ENCODE data around the gene ZNF112.

DNA sequence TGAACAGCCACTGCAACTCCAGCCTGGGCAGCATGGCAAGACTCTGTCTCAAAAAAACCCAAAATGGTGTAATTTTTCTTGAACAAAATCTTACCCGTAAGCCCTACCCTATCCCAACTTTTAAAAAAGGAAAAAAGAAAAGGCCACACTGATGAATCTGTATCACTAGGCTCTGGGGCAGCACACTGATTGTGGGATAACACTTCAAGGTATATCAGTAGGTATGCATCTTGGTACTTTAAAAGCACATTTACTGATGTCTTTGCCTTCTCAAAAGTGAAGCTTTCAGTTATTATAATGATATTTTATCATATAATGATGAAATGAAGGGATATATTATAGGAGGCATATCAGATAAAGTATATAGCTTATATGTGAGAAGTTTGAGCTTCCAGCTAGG lies 24.3 kb downstream of the ZNF112 start:
- TF ChIP-seq EZH2 (IDR thresholded peaks at IDR 0.05; ENCODE audit: low read length), result no peak
- TF ChIP-seq, protein P1, sequence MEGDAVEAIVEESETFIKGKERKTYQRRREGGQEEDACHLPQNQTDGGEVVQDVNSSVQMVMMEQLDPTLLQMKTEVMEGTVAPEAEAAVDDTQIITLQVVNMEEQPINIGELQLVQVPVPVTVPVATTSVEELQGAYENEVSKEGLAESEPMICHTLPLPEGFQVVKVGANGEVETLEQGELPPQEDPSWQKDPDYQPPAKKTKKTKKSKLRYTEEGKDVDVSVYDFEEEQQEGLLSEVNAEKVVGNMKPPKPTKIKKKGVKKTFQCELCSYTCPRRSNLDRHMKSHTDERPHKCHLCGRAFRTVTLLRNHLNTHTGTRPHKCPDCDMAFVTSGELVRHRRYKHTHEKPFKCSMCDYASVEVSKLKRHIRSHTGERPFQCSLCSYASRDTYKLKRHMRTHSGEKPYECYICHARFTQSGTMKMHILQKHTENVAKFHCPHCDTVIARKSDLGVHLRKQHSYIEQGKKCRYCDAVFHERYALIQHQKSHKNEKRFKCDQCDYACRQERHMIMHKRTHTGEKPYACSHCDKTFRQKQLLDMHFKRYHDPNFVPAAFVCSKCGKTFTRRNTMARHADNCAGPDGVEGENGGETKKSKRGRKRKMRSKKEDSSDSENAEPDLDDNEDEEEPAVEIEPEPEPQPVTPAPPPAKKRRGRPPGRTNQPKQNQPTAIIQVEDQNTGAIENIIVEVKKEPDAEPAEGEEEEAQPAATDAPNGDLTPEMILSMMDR (optimal IDR thresholded peaks at IDR 0.05 in 1 of 3, IDR thresholded peaks at IDR 0.05 in 1 of 3, conservative IDR thresholded peaks at IDR 0.05 in 1 of 3; ENCODE audit: extremely low read depth in 1 of 3, insufficient read depth in 2 of 3, low read length in 3 of 3), result no peak
